HG03159 (cell line): ENCODE data around the gene ATF7IP.

Experiments
- ATAC-seq: cut with Tn5 transposase; IDR thresholded peaks from one replicate; pipeline ENCODE4 v1.9.1; 2021; ENCODE audit warnings: mild to moderate bottlenecking, moderate library complexity; ENCODE audit not compliant: unreplicated experiment

Gene ATF7IP

DNA sequence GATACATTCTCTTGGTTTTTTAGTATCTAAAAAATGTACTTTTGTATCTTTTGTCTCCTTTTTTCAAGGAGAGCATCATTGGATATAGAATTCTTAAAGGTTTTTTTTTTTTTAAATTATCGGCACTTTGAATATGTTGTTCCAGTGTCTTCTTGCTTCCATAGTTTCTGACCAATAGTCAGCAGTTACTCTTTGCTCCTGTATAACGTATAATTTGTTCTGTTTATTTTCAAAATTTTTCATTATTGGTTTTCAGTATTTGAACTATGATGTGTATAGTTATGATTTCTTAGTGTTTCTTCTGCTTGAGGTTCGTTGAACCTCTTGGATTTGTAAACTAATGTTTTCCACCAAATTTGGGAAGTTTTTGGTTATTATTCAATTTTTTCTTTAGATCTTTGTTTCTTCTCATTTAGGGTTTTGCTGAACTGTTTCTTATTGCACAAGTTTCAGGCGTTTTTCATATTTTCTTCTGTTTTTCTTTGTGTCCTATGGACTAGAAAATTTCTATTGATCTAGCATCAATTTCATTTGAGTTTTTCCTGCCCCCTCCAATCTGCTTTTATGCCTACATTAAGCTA, 108.3 kb downstream of the ATF7IP start:
- no peak for ATAC-seq

DNA sequence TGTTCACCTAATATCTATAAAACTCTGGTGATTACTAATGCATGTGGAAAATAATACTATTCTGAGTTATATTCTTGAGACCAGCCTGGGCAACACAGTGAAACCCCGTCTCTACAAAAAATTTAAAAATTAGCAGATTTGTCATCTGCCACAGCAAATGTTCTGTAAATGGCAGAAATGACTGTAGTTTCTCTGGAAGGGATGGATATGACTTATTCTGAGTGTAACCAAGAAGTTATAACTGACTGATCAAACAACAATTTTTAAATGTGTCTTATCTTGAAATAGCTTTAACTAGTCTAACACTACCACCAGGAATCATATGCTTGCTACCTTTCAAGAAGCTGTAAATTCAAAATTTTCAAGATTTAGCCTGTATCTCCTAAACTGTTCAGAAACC, 113.5 kb downstream of the ATF7IP start:
- no peak for ATAC-seq

DNA sequence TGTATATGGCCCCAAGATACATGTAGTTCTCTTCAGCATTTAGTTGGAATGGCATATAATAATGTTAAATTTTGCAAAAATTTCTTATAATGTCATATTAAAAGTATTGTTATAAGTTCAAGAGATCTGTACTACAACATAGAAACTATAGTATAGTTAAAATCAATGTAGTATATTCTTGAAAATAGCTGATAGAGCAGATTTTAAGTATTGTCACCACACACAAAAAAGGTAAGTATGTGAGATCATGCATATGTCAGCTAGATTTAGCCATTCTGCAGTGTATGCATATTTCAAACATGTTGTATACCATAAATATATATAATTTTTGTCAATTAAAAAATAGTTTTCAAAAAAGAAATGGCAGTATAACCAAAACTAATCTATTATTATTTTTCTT, 115.7 kb downstream of the ATF7IP start:
- no peak for ATAC-seq

- ATAC-seq = no peak
These were observed 116.9 kb downstream of the ATF7IP start for GRCh38 chr12:14482361-14482760.

GRCh38 chr12:14482886-14483285, 117.4 kb downstream of the ATF7IP start:
- ATAC-seq = no peak

- no peak for ATAC-seq
These were observed 129.8 kb downstream of the ATF7IP start for GRCh38 chr12:14495326-14495725.

DNA sequence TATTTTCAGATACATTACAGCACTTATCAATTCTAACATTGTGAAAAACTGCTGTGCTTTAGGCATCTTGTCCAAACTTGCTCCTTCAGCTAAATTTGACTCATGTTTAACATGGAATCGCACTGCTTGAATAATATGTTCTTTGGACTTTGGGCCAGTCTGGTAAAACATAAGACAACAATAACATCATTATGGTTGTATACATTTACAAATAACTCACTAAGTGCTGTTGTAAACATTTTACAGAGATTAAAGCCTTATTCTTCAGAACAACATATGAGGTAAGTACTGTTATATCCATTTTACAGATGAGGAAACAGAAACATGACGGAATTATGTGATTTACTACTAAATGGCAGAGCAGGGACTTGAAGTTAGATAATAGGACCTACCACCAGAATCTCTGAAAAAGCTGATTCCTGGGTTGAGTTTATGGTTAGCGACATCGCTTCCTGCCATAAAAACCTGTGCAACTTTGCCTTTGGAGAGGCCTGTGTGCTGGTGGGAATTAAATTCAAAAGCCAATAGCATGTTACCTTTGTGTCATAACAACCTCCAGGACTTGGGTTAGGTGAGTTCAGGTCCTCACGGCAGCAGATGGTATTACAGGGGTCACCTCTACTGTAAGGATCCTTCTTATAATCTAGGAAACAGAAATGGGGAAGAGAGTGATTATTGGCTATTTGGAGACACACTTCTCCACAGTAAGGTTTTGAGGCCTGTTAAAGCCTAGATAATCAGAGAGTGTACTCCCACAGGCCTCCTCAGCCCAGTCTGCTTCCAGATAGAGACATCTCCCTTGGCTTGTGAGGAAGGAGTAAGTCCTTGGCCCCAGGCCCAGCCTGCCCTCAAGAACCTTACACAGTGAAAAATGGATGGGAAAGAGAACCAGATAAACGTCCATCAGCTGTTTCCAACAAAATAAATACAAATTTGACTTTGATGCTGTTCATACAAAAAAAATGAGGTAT, 140.4 kb downstream of the ATF7IP start:
- no peak for ATAC-seq

DNA sequence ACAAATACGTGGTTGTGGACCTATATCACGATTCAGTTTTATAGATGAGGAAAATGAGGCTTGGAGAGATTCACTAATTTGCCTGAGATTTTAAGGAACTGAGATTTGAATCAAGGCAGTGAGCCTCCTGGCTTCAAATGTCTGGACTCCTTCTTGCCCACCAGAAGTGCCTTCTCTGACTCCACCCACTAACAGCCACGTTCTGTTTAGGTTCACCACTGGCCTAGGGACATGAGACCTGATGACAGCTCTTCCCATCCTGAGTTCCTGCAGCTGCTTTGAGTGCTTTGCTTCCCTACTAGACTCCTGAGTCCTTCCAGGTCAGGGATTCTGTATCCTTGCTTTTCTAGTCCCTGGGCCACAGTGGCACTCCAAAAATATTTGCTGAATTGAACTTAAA, 145.1 kb downstream of the ATF7IP start:
- ATAC-seq = no peak

DNA sequence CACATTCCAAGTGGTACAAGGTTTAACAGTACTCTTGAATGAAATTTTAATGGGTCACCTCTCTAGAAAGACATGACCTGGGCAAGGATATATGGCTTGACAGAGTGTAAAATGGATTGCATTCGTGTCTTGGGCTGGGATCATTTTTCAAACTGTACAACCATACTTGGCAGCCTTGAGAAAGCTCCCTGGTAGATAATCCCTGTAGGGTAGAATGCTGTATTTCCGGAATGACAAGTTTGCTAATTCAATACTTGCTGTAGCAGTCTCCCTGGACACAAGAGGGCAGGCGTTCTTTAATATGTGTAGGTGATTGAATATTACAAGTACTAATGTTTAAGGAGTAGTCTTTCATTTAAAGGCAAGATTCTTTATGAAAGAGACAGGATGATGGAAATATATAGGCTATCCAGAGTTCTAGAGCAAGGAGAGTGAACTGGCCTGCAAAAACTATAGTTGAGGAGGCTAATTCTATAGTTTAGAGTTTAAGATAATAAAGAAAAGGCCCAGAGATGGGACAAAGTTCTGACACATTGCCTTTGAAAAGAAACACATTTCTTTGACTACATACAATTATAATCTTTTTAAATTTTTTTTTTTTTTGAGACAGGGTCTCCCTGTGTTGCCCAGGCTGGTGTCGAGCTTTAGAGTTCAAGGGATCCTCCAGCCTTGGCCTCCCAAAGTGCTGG, 148.8 kb downstream of the ATF7IP start:
- no peak for ATAC-seq

DNA sequence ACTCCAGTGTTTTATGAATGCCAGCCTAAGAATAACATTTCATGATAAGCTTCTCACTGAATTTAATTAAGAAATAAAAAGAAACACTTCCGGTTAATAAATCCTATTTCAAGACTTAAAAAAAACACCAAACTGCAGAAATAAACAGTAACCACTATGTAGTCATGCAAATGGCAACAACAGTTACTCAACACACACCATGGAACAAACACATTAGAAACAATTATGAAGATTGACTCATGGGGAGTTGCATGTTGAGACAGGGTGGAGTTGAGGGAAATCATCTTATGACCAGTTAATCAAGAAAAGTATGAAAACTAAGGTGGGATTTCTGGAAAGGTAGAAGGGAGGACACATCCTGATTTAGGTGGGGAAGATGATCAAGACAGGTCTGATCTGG, 149.5 kb downstream of the ATF7IP start:
- ATAC-seq = no peak

GRCh38 chr12:14521822-14522221, 156.3 kb downstream of the ATF7IP start:
- no peak for ATAC-seq

GRCh38 chr12:14525964-14526363, 160.5 kb downstream of the ATF7IP start:
- no peak for ATAC-seq

GRCh38 chr12:14532152-14532551, 166.7 kb downstream of the ATF7IP start:
- no peak for ATAC-seq

- ATAC-seq = no peak
These were observed 171.6 kb downstream of the ATF7IP start for GRCh38 chr12:14537088-14537487.

GRCh38 chr12:14540801-14541462, 175.4 kb downstream of the ATF7IP start:
- peak; percentile 73 for ATAC-seq

GRCh38 chr12:14545144-14546124, 180.0 kb downstream of the ATF7IP start:
- no peak for ATAC-seq

DNA sequence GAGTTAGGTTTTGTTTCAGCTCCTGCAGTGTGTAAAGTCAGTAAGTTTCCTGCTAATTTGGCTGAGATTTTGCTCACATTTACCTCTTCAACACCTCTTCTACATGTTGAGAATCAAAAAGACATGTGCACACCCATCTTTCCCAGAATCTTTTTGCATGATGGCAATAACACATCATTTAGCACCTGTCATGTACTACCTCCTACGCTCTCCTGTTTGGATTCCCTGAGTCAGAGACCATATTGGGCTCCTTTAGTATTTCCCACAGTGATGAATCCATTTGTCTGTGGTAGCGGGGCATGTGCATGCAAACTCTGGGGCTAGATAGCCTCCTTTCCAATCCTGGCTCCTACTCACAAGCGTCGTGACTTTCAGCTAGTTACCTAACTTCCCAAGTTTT, 182.1 kb downstream of the ATF7IP start:
- ATAC-seq = no peak

- ATAC-seq = no peak
These were observed 183.1 kb downstream of the ATF7IP start for GRCh38 chr12:14548609-14549008.
